ENCODE results near the gene NUDT4.

Gene NUDT4

GRCh38 chr12:93376436-93377251, 1.1 kb upstream of the NUDT4 start:
- TF ChIP-seq CTCF (conservative IDR thresholded peaks at IDR 0.05; ENCODE audit: low read length) = no peak
- DNase-seq (ENCODE audit: low read depth) = peak; percentile 56
- peak overlapping the region; percentile 76 for H3K4me3 ChIP-seq (ENCODE audit: low read length)

GRCh38 chr12:93378196-93378997, 672 bp downstream of the NUDT4 start:
- peak overlapping the region; percentile 81 for H3K4me3 ChIP-seq (ENCODE audit: low read length)
- DNase-seq (ENCODE audit: low read depth) = peak; percentile 92

- H3K4me3 ChIP-seq (ENCODE audit: low read length) = peak overlapping the region; percentile 81
- no peak for DNase-seq (ENCODE audit: low read depth)
- no peak for TF ChIP-seq CTCF (conservative IDR thresholded peaks at IDR 0.05; ENCODE audit: low read length)
These were observed 1.2 kb downstream of the NUDT4 start for GRCh38 chr12:93378998-93379325.

- no peak for DNase-seq (ENCODE audit: low read depth)
- no peak for TF ChIP-seq CTCF (conservative IDR thresholded peaks at IDR 0.05; ENCODE audit: low read length)
- peak overlapping the region; percentile 81 for H3K4me3 ChIP-seq (ENCODE audit: low read length)
These were observed 1.7 kb downstream of the NUDT4 start for GRCh38 chr12:93379326-93379980.

GRCh38 chr12:93379981-93380361, 2.2 kb downstream of the NUDT4 start:
- no peak for DNase-seq (ENCODE audit: low read depth)
- peak overlapping the region; percentile 81 for H3K4me3 ChIP-seq (ENCODE audit: low read length)
- no peak for TF ChIP-seq CTCF (conservative IDR thresholded peaks at IDR 0.05; ENCODE audit: low read length)

- TF ChIP-seq CTCF (conservative IDR thresholded peaks at IDR 0.05; ENCODE audit: low read length) = peak; percentile 31
- DNase-seq (ENCODE audit: low read depth) = no peak
- peak overlapping the region; percentile 81 for H3K4me3 ChIP-seq (ENCODE audit: low read length)
These were observed 2.9 kb downstream of the NUDT4 start for GRCh38 chr12:93380480-93381121.

Measured in AG10803 (cell line).